Hepatic stellate cell (primary cell): ENCODE measurements around the gene ACSBG1.
A peak's percentile ranks its signal among the peaks of the same experiment; 100 is the strongest.

Experiments used
- DNase-seq: peaks from one replicate; pipeline ENCODE4 v3.0.0; 2011; ENCODE audit warnings: low spot score

Gene ACSBG1

DNA sequence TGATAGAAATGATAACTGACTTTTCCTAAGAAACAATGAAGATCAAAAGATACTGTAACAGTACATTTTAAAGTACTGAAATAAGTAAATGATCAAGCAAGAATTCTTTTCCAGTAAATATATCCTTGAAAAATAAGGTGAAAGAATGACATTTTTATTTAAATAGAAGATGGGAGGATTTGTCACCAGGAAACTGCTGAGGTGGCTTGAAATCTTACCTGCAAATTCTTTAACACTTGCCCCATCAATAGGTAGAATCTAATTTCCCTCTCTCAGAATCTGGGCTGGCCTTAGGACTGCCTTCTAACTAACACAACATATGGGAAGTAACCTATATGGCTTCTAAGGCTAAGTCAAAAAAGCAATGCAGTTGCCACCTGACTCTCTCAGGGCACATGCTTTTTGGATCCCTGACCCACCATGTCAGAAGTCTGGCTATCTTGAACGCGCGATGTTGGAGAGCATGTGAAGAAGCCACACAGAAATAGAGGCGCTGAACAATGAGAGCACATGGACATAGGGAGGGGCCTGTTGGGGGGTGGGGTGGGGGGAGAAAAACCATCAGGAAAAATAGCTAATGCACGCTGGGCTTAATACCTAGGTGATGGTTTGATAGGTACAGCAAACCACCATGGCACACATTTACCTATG, 11.5 kb downstream of the ACSBG1 start:
- no peak for DNase-seq

- DNase-seq = no peak
These were observed 13.7 kb downstream of the ACSBG1 start for GRCh38 chr15:78220713-78221112.

DNA sequence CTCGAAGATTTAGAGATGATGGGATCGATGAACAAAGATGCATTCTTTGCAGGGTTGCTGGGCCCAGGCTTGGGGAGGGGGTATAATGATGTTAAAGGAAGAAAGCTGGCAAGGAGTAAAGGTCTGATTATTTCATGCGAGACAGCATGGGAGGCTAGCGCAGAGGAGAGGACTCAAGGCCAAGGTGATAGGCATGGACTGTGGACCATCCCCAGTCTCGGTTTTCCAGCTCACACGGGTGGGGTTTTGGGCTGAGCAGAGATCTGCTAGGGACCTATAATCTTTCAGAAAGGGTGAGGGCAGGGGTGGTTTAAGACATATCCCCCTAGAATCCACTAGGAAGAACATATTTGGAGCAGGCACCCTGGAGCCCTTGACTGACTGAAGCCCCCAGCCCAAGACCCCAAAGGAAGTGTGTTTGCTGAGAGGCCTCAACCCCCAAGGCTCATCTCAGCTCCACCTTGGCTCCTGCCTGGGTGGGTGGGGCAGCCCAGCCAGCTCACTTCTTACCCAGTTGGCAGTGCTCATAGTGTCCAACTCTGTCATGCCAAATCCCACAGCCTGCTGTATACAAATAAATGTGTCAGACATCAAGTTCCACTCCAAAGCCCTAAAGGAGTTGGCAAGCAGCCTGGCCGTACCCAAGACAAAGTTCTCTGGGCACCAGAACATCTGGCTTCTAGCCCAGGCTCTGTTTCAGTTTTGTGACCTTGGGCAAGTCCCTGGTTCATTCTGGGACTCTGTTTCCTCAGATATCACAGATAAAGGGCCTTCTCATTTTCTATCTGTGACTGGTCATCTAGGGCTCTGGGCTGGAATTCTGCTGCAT, 17.9 kb downstream of the ACSBG1 start:
- no peak for DNase-seq

DNA sequence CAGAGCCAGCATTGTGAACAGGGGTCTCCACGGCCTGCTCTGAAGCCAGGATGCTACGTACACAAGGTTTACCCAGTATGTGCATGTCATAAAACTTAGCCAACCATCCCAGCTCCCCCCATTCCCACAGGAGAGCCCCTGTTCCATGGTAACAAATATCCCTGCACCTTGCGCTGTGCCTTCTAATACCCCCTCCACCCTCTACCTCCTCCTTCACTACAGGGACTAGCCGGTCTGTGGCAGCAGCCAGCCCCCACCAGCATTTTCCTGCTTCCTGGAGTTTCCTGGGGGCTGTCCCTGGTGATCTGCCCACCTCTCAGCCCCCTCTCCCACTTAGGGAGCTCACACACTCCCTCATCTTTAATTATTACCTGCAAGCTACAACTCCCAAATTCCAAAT, 20.4 kb downstream of the ACSBG1 start:
- DNase-seq = no peak

- no peak for DNase-seq
These were observed 21.0 kb downstream of the ACSBG1 start for GRCh38 chr15:78213425-78213750.

- peak; percentile 89 for DNase-seq
These were observed 21.6 kb downstream of the ACSBG1 start for GRCh38 chr15:78212546-78213424.

DNA sequence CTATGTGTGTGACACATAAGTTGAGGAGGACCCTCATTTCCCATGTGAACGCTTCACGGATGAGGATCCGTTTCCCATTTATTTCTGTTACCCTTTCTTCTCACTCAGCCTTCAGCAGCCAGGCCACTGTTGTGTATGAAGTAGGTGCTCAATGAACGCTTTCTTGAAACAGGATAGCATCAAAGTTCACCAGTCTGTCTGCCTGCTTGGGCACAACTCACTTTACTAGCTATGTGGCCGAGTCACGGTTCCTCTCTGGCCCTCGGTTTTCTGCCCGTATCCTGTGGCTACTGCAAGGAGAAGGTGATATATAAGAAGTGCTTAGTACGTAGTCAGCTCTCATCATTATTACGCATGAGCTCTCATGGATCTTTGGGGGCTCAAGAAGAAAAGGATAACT, 22.4 kb downstream of the ACSBG1 start:
- no peak for DNase-seq

DNA sequence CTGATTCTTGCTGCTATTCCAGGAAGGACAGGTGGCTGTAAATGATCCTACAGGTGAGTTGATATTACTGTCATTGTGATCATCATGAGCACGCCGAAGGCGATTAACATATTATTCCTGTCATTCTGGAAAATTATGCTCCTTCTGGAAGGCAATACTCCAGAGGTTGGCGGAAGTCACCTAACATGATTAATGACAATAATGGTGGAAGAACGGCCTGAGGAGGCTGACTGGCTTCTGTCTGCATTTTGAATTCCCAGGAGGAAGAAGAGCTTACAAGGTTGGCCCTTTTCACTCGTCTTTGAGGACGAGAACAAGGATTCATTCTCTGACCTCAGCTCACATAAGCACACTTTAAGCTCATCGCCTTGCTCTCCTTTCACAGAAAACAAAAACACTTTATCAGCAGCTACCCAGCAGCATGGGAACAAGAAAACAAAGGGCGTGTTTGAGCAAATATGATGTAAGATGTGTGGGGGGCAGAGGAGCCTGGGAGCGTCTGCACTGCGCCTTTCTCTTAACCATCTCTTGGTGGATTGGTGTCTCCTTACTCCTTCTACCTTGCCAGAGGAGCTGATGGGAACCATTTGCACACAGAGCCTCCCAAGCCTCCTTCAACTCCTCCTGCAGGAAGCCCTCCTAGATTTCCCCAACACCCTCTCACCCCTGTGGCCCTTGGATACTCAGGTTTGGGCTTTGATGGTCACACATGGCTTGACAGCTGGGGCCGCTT, 23.0 kb downstream of the ACSBG1 start:
- DNase-seq = no peak

DNA sequence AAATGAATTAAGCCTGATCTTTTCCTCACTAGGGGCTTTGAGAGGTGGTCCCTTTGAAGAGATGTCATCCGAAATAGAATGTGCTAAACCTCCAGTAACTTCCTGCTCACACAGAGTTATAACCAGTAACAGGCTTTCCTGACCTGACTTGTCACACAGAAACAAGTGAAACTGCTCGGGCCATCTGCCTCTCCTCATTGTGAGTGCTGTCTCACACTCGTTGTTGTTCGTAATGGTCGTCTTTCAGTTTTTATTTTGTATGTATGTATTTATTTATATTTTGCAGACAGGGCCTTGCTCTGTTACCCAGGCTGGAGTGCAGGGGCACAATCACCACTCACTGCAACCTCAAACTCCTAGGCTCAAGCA, 24.0 kb downstream of the ACSBG1 start:
- no peak for DNase-seq

GRCh38 chr15:78209646-78210348, 24.6 kb downstream of the ACSBG1 start:
- DNase-seq = no peak

GRCh38 chr15:78208887-78209645, 25.3 kb downstream of the ACSBG1 start:
- no peak for DNase-seq

DNA sequence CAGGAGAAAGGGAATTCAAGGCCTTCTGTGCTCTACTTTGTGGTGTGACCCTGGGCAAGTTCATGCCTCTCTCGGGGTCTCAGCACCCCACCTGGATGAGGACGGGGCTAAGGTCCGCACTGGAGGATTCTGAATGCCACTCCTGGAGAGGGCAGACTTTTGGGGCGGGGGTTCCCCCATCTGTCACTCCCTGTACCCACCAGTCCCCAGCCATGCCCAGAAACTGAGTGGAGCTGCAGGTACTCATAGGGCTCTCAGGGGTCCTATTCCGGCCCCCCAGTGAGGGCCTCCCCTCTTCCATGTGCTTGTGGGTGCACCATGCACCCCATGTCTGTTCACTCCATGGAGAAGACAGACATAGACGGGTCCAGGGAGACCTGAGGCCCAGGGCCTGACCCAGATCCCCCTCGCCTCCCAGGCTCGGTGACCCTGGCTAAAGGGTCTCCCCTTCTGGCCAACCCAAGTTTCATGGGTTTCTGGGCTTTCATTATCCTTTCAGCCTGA, 26.0 kb downstream of the ACSBG1 start:
- DNase-seq = no peak

DNA sequence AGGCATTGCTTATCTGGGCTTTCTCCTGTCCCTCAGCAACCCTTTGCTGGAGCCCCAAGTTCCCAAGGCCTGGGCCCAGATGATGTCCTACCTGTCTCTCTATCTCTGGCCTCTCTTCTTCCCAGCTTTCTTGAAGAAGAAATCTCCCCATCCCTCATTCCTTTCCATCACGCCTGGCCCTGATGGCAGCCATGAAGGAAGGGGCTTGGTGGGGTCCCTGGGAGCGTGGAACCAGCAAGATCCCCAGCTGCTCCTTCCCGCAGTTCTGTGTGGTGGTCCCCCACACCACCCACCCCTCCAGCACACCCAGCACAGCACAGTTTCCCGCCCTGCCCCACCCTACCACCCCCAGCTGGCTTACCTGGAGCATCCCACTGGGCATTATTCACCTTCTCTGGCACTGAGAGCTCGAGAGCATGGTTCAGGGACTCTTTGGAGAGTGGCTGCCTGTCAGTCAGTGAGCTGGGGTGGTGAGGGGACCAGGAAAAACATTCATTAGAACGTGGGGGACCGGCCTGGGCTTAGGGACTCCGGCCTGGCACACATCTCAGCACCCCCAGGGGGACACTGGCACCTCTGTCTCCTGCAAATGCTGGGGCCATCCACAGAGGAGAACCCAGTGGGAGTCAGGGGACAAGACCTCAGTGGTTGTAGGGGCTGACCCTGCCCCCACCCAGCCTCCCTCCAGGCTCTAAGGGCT, 26.6 kb downstream of the ACSBG1 start:
- DNase-seq = no peak

GRCh38 chr15:78207110-78207458, 27.3 kb downstream of the ACSBG1 start:
- no peak for DNase-seq

DNA sequence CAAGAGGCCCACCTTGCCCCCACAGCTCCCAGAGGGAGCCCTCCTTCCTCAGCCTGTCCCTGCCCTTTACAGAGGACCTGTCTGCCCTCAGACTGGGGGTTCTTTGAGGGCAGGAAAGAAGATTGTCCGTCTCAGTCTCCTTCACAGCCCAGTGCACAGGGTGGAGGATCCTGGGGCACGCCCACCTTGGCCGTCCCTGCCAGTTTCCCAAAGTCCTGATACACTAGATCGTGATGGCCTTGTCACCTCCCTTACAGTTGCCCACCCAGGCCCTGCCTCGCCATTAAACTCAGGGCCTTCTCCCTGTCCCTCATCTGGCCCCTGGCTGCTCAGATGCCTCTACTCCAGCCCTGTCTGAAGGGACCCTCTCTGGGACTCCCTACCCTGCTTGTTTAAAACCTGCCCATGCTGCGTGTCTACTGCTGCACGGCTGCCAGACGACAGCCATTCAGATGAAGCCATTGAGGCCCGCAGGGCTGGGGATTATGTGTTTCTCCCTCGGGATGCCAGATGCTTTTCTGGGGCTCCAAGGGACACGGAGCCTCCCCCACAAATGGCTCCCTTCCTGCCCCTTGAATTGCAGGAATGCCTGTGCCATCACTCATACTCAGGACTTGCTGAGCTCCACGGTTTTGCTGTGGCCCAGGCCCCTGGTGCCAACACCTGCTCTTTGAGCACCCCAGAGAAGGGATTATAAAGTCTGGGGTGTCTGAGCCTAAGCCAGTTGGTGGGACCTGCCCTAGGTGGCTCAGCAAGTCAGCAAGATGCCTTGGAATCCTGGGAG, 27.8 kb downstream of the ACSBG1 start:
- DNase-seq = peak; percentile 70

DNA sequence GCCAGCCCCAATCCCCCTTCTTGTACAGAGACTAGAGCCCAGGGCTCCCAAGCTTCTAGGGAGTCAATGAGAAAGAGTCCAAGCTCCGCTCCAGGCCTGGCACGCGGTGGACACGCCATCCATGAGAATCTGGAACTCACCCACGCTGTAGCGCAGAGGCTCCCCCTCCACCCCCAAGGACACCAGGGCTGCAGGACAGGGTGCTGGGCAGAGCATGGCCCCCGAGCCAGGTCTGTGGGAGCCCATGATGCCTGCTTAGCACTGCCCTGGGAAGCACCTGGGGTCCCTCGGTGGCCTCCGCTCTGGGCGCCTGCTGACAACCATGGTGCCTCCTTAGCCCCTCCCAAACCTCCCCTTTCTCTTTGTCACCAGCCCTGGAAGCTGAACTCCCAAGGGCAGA, 28.5 kb downstream of the ACSBG1 start:
- no peak for DNase-seq

DNA sequence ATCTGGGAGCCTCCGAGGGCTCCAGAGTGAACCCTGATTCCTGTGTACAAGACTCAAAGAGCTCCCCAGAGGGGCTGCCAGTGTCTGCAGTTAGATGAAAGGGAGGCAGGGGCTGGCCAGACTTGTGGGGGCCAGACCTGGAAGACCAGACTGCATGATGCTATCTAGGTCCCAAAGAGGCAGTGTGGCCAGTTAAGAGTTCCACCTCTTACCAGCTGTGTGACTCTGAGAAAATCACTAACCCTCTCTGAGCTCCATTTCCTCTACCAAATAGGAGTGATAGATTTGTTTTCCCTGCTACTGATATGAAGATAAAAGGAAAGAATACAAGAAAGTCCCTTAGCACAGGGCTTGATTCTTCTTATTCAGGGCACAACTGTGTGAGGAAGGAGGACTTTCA, 29.0 kb downstream of the ACSBG1 start:
- no peak for DNase-seq

GRCh38 chr15:78204351-78205309, 29.7 kb downstream of the ACSBG1 start:
- DNase-seq = no peak
